CD14-positive monocyte (primary cell): ENCODE results near the gene LENG9. TPM values are rescaled to one million over a fixed set of nuclear protein-coding genes. Genes with fewer than 3 reads are reported as not detected.
A peak's percentile ranks its signal among the peaks of the same experiment; 100 is the strongest.

Experiments
- DNase-seq, 3 donors: peaks; one replicate each; pipeline ENCODE4 v3.0.0-alpha.2; 2011 to 2022
- H2AFZ ChIP-seq: 2 replicates; pipeline ENCODE4 v1.6.0; 2012; ENCODE audit warnings: mild to moderate bottlenecking, low read depth, low read length, inconsistent platforms; ENCODE audit not compliant: insufficient read depth, poor library complexity, severe bottlenecking
- H3K27ac ChIP-seq, 2 donors: 1 replicate in 1 of 2; 2 replicates in 1 of 2; pipeline ENCODE4 v1.5.1; 2012 to 2013; ENCODE audit warnings: low read length in 2 of 2, control low read depth in 1 of 2, inconsistent platforms in 1 of 2, low read depth in 1 of 2, mild to moderate bottlenecking in 1 of 2
- H3K27me3 ChIP-seq, 2 donors: one replicate each; pipeline versions ENCODE4 v1.6.0 to v1.6.1; 2011 to 2013; ENCODE audit warnings: low read length in 2 of 2; ENCODE audit not compliant: control insufficient read depth in 2 of 2, insufficient read depth in 2 of 2
- H3K36me3 ChIP-seq, 2 donors: replicated peaks in 1 of 2; 1 replicate in 1 of 2; 2 replicates in 1 of 2; pipeline versions ENCODE4 v1.5.1 to v1.6.1; 2012 to 2013; ENCODE audit warnings: low read length in 2 of 2, control low read depth in 1 of 2, inconsistent platforms in 1 of 2, mild to moderate bottlenecking in 1 of 2; ENCODE audit not compliant: insufficient read depth in 2 of 2, control insufficient read depth in 1 of 2
- H3K4me1 ChIP-seq, 2 donors: 1 replicate in 1 of 2; 2 replicates in 1 of 2; pipeline versions ENCODE4 v1.5.1 to v1.6.1; 2012 to 2013; ENCODE audit warnings: low read length in 2 of 2, control low read depth in 1 of 2, inconsistent platforms in 1 of 2, mild to moderate bottlenecking in 1 of 2, moderate library complexity in 1 of 2; ENCODE audit not compliant: insufficient read depth in 2 of 2, control insufficient read depth in 1 of 2
- H3K4me2 ChIP-seq: replicated peaks from 2 replicates; pipeline ENCODE3; 2012; ENCODE audit warnings: low read length, moderate library complexity, mild to moderate bottlenecking; ENCODE audit not compliant: poor library complexity, severe bottlenecking; ENCODE audit errors: extremely low read depth
- H3K4me3 ChIP-seq, 3 experiments: fragments of 200-600 bp in 1 of 3; sonication (generic) in 1 of 3; replicated peaks in 1 of 3; 1 replicate in 2 of 3; 2 replicates in 1 of 3; pipeline ENCODE4 v1.5.1; 2011 to 2013; ENCODE audit warnings: low read length in 3 of 3, mild to moderate bottlenecking in 3 of 3, control low read depth in 2 of 3, low read depth in 2 of 3, inconsistent platforms in 1 of 3, moderate library complexity in 1 of 3
- H3K79me2 ChIP-seq: 2 replicates; pipeline ENCODE4 v1.6.0; 2012; ENCODE audit warnings: mild to moderate bottlenecking, control low read depth, inconsistent platforms, low read length, moderate library complexity; ENCODE audit not compliant: insufficient read depth
- H3K9ac ChIP-seq: 2 replicates; pipeline ENCODE4 v1.6.0; 2017; ENCODE audit warnings: low read length, mild to moderate bottlenecking; ENCODE audit not compliant: insufficient read depth, poor library complexity, severe bottlenecking
- H3K9me3 ChIP-seq, 2 donors: replicated peaks in 1 of 2; 1 replicate in 1 of 2; 2 replicates in 1 of 2; pipeline versions ENCODE4 v1.5.1 to v1.6.1; 2012 to 2013; ENCODE audit warnings: low read length in 2 of 2, control low read depth in 1 of 2; ENCODE audit not compliant: control insufficient read depth in 1 of 2, insufficient read depth in 1 of 2
- H4K20me1 ChIP-seq: 2 replicates; pipeline ENCODE4 v1.6.0; 2012; ENCODE audit warnings: mild to moderate bottlenecking, low read length, control low read depth, moderate library complexity; ENCODE audit not compliant: insufficient read depth
- H3K27ac Mint-ChIP-seq, 7 donors: one replicate each; pipeline ENCODE4 v1.8.0; 2020; ENCODE audit warnings: mild to moderate bottlenecking in 7 of 7, mixed read lengths in 7 of 7, moderate library complexity in 6 of 7, inconsistent platforms in 2 of 7
- H3K27me3 Mint-ChIP-seq, 3 donors: one replicate each; pipeline ENCODE4 v1.8.0; 2021 to 2022; ENCODE audit warnings: low read depth in 3 of 3, mild to moderate bottlenecking in 3 of 3, mixed read lengths in 3 of 3, moderate library complexity in 3 of 3, inconsistent platforms in 1 of 3
- H3K36me3 Mint-ChIP-seq, 2 donors: one replicate each; pipeline ENCODE4 v1.8.0; 2020; ENCODE audit warnings: mixed read lengths in 2 of 2, inconsistent platforms in 1 of 2, mild to moderate bottlenecking in 1 of 2
- H3K4me1 Mint-ChIP-seq: one replicate; pipeline ENCODE4 v1.8.0; 2020; ENCODE audit warnings: mild to moderate bottlenecking, mixed read lengths
- H3K4me3 Mint-ChIP-seq, 2 donors: one replicate each; pipeline ENCODE4 v1.8.0; 2020; ENCODE audit warnings: mild to moderate bottlenecking in 2 of 2, mixed read lengths in 2 of 2, moderate library complexity in 1 of 2
- H3K9me3 Mint-ChIP-seq, 7 donors: one replicate each; pipeline ENCODE4 v1.8.0; 2020 to 2022; ENCODE audit warnings: mixed read lengths in 7 of 7, mild to moderate bottlenecking in 6 of 7, moderate library complexity in 6 of 7, inconsistent platforms in 2 of 7
- WGBS: methylation state at CpG from one replicate; pipeline ENCODE4 v1.1.5; 2013; ENCODE audit warnings: missing lambda C conversion rate; ENCODE audit not compliant: insufficient coverage; 5-methylcytosine and 5-hydroxymethylcytosine counted together
- intact Hi-C, 2 donors: fragments of 100-400 bp; cut with micrococcal nuclease; formaldehyde crosslinking; loops; one replicate each; pipeline versions ENCODE4 v1.15.0 to v1.15.1; 2023
- polyA plus RNA-seq, 3 donors: library from polyadenylated mRNA; depleted of rRNA in 1 of 3; unstranded in 2 of 3; stranded (reverse) in 1 of 3; fragments of 300-500 nt in 2 of 3; fragments of >200 nt in 1 of 3; fragmentation: Illumina TruSeq in 2 of 3; gene quantifications; 1 replicate in 2 of 3; 2 replicates in 1 of 3; pipeline ENCODE4 v1.2.3, GENCODE V29; 2012 to 2021
- TF ChIP-seq, protein P1 (sequence below): fragments of 200-600 bp; IDR thresholded peaks from one replicate; pipeline ENCODE4 v1.8.0; 2022; ENCODE audit warnings: antibody characterized with exemption, mild to moderate bottlenecking

The LENG9 gene
- polyA plus RNA-seq, 3 donors = 0.15 to 2.0 TPM; not detected in 1

DNA sequence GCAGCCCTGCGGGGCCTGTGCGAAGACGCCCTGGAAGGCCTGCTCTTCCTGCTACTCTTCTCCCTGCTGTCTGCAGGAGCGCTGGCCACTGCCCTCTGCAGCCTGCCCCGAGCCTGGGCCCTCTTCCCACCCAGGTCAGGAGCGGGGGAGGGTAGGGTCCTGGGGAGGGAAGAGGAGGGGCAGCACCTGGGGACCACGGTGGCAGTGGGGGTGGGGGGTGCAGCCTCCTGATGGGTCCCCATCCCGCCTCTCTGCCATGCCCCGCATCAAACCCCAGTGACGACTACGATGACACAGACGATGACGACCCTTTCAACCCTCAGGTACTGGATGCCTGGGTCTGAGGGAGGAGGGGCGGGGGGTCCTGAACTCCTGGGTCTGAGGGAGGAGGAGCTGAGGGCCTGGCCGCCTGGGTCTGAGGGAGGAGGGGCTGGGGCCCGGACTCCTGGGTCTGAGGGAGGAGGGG is 28.0 kb downstream of the LENG9 start:
- peaks cover 44% of the 10 kb centered on the region for H4K20me1 ChIP-seq
- no peak overlapping the region for H2AFZ ChIP-seq
- no peak overlapping the region for H3K9ac ChIP-seq
- intact Hi-C loops = no loop called here
- TF ChIP-seq, protein P1, sequence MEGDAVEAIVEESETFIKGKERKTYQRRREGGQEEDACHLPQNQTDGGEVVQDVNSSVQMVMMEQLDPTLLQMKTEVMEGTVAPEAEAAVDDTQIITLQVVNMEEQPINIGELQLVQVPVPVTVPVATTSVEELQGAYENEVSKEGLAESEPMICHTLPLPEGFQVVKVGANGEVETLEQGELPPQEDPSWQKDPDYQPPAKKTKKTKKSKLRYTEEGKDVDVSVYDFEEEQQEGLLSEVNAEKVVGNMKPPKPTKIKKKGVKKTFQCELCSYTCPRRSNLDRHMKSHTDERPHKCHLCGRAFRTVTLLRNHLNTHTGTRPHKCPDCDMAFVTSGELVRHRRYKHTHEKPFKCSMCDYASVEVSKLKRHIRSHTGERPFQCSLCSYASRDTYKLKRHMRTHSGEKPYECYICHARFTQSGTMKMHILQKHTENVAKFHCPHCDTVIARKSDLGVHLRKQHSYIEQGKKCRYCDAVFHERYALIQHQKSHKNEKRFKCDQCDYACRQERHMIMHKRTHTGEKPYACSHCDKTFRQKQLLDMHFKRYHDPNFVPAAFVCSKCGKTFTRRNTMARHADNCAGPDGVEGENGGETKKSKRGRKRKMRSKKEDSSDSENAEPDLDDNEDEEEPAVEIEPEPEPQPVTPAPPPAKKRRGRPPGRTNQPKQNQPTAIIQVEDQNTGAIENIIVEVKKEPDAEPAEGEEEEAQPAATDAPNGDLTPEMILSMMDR = no peak
- Mint-ChIP-seq H3K9me3 (peaks cover 0 to 4% (median 0%) of the 10 kb centered on the region in 7 donors), H3K27me3 (peaks cover 24 to 43% (median 26%) of the 10 kb centered on the region in 3 donors), H3K36me3 (peaks cover 18 to 35% of the 10 kb centered on the region in 2 donors), H3K27ac (no peak overlapping the region), H3K4me1 (peaks cover 7% of the 10 kb centered on the region), H3K4me3 (no peak overlapping the region)
- no peak for DNase-seq
- no peaks in the 10 kb centered on the region for H3K79me2 ChIP-seq
- WGBS = 75% methylated on average over 5 of the region's 16 CpGs
- no peaks in the 10 kb centered on the region for H3K9me3 ChIP-seq
- H3K4me1 ChIP-seq = peaks cover 2 to 11% of the 10 kb centered on the region in 2 donors
- H3K27me3 ChIP-seq = peaks cover 0 to 27% of the 10 kb centered on the region in 2 donors
- H3K36me3 ChIP-seq = peaks cover 5 to 11% of the 10 kb centered on the region in 2 donors
- H3K4me3 ChIP-seq = no peak overlapping the region
- no peak overlapping the region for H3K27ac ChIP-seq
- no peak overlapping the region for H3K4me2 ChIP-seq

GRCh38 chr19:54434873-54435214 is 28.7 kb downstream of the LENG9 start:
- peaks cover 3 to 16% of the 10 kb centered on the region in 2 donors for H3K4me1 ChIP-seq
- H3K4me2 ChIP-seq = no peak overlapping the region
- no peak overlapping the region for H3K9ac ChIP-seq
- H3K27me3 ChIP-seq = peaks cover 2 to 33% of the 10 kb centered on the region in 2 donors
- H2AFZ ChIP-seq = no peak overlapping the region
- H3K27ac Mint-ChIP-seq = peak overlapping the region in 1 of 7 donors; percentile 15
- no peaks in the 10 kb centered on the region for H3K79me2 ChIP-seq
- intact Hi-C loops = no loop called here
- peaks cover 14 to 27% of the 10 kb centered on the region in 2 donors for H3K36me3 Mint-ChIP-seq
- H3K4me3 ChIP-seq = no peak overlapping the region
- peaks cover 7% of the 10 kb centered on the region for H3K4me1 Mint-ChIP-seq
- no peak overlapping the region for H3K27ac ChIP-seq
- peak overlapping the region in 1 of 2 donors; percentile 47 for H3K4me3 Mint-ChIP-seq
- peaks cover 0 to 4% (median 0%) of the 10 kb centered on the region in 7 donors for H3K9me3 Mint-ChIP-seq
- no peak for DNase-seq
- peaks cover 27 to 46% (median 33%) of the 10 kb centered on the region in 3 donors for H3K27me3 Mint-ChIP-seq
- TF ChIP-seq, protein P1 = no peak
- WGBS = 63% methylated on average over 8 of the region's 11 CpGs
- peaks cover 2 to 11% of the 10 kb centered on the region in 2 donors for H3K36me3 ChIP-seq
- peaks cover 41% of the 10 kb centered on the region for H4K20me1 ChIP-seq
- H3K9me3 ChIP-seq = no peaks in the 10 kb centered on the region
